HL-60 (cell line): Measurements from ENCODE around the gene OOSP4B.

Source experiments
- CTCF ChIP-seq: IDR thresholded peaks from one replicate; pipeline ENCODE4 v1.5.1; 2011; ENCODE audit warnings: low read length, control low read depth, inconsistent platforms; ENCODE audit not compliant: insufficient read depth
- GABPA ChIP-seq: IDR thresholded peaks from 2 replicates; pipeline ENCODE4 v1.6.1; 2012; ENCODE audit warnings: low read depth
- POLR2AphosphoS5 ChIP-seq: IDR thresholded peaks from 2 replicates; pipeline ENCODE4 v1.6.1; 2012; ENCODE audit warnings: low read depth

- TF ChIP-seq CTCF (no peak), POLR2AphosphoS5 (no peak), GABPA (no peak)
Observed at GRCh38 chr11:59967677-59968394, 49.1 kb upstream of the OOSP4B start.
